Measurements from ENCODE around the gene FGD3. TPM values are rescaled to one million over a fixed set of nuclear protein-coding genes. Genes with fewer than 3 reads are reported as not detected.
A peak's percentile ranks its signal among the peaks of the same experiment; 100 is the strongest.

Gene FGD3
- total RNA-seq, 1 experiment from 2014 or later, result 1.8 TPM

GRCh38 chr9:92954886-92955285 lies 7.6 kb downstream of the FGD3 start:
- Histone ChIP-seq H2BK120ac (ENCODE audit: low read depth, low read length, poor library complexity, severe bottlenecking) (no peak overlapping the region), H3K27ac (ENCODE audit: insufficient read length, low read depth, low read length) (no peak overlapping the region), H3K56ac (ENCODE audit: insufficient read length, low read depth, low read length) (peak overlapping the region; percentile 90), H2BK20ac (ENCODE audit: low read depth, low read length, poor library complexity, severe bottlenecking) (no peak overlapping the region), H2AK5ac (ENCODE audit: insufficient read length, low read length) (no peak overlapping the region), H3K14ac (ENCODE audit: insufficient read depth, low read length) (peak overlapping the region; percentile 60; the same call in 1 of the 2 replicates), H3K9me3 (ENCODE audit: control insufficient read depth, low read depth, low read length) (no peaks in the 10 kb centered on the region), H3K18ac (ENCODE audit: insufficient read length, low read depth, low read length) (no peak overlapping the region), H3K4me1 (ENCODE audit: insufficient read depth, low read length) (no peaks in the 10 kb centered on the region), H3K23me2 (ENCODE audit: insufficient read length, low read depth, low read length, poor library complexity, severe bottlenecking) (no peaks in the 10 kb centered on the region), H2BK15ac (ENCODE audit: low read depth, low read length) (no peak overlapping the region), H2BK5ac (ENCODE audit: insufficient read length, low read length) (peak overlapping the region; percentile 60), H4K5ac (ENCODE audit: insufficient read length, low read depth, low read length) (no peak overlapping the region), H2AFZ (ENCODE audit: low read length) (no peak overlapping the region), H3K4me2 (ENCODE audit: insufficient read depth, insufficient read length, low read length) (no peak overlapping the region), H3K23ac (ENCODE audit: insufficient read length, low read depth, low read length) (no peak overlapping the region), H2BK12ac (ENCODE audit: insufficient read length, low read depth, low read length) (no peak overlapping the region), H3K79me1 (ENCODE audit: insufficient read depth, low read depth, low read length, poor library complexity, severe bottlenecking) (no peaks in the 10 kb centered on the region), H3K79me2 (ENCODE audit: insufficient read depth, low read length) (no peaks in the 10 kb centered on the region), H4K91ac (ENCODE audit: insufficient read length, low read depth, low read length) (no peak overlapping the region), H3K4ac (ENCODE audit: low read depth, low read length) (no peak overlapping the region), H3K27me3 (ENCODE audit: insufficient read depth, low read length) (no peaks in the 10 kb centered on the region), H4K20me1 (ENCODE audit: control insufficient read depth, insufficient read depth, insufficient read length) (no peaks in the 10 kb centered on the region), H3K9ac (ENCODE audit: extremely low read depth, insufficient read length, low read length) (no peak overlapping the region), H3T11ph (ENCODE audit: low read length) (no peak overlapping the region), H4K8ac (replicated peaks; ENCODE audit: insufficient read length, low read depth, low read length) (peak overlapping the region; percentile 61)
- no peak for TF ChIP-seq CTCF (conservative IDR thresholded peaks at IDR 0.05)
- Mint-ChIP-seq H3K27me3 (ENCODE audit: low read depth) (peaks cover 3% of the 10 kb centered on the region; the same call in 1 of the 2 replicates), H3K9me3 (no peaks in the 10 kb centered on the region), H3K27ac (peak overlapping the region in 1 of 3 experiments; percentile 16; a peak in 1 of 7 replicates), H3K4me1 (peaks cover 8 to 12% of the 10 kb centered on the region in 2 experiments), H3K36me3 (ENCODE audit: insufficient read depth in 1 of 3, low read depth in 3 of 3) (no peaks in the 10 kb centered on the region), H3K4me3 (no peak overlapping the region)
- WGBS (ENCODE audit: extremely low coverage, insufficient read length, low lambda C conversion rate), result no CpG with 5 or more reads among the region's 9 CpGs
- DNase-seq, result no peak
